Activated CD4-positive, CD25-positive, alpha-beta regulatory T cell treated with anti-CD3 and anti-CD28 coated beads, Interleukin-2, amount 50 U/mL, for 16 hours (primary cell): Measurements from ENCODE around the gene PRAME.
"Not testable (repeated sequence)": the region's sequence is repeated elsewhere in the genome, so short reads cannot be mapped to it uniquely, and the experiment has no call there.

Experiments
- DNase-seq: peaks from one replicate; pipeline ENCODE4 v3.0.0-alpha.2; 2020; ENCODE audit warnings: low read depth, low spot score

PRAME gene, protein sequence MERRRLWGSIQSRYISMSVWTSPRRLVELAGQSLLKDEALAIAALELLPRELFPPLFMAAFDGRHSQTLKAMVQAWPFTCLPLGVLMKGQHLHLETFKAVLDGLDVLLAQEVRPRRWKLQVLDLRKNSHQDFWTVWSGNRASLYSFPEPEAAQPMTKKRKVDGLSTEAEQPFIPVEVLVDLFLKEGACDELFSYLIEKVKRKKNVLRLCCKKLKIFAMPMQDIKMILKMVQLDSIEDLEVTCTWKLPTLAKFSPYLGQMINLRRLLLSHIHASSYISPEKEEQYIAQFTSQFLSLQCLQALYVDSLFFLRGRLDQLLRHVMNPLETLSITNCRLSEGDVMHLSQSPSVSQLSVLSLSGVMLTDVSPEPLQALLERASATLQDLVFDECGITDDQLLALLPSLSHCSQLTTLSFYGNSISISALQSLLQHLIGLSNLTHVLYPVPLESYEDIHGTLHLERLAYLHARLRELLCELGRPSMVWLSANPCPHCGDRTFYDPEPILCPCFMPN

DNA sequence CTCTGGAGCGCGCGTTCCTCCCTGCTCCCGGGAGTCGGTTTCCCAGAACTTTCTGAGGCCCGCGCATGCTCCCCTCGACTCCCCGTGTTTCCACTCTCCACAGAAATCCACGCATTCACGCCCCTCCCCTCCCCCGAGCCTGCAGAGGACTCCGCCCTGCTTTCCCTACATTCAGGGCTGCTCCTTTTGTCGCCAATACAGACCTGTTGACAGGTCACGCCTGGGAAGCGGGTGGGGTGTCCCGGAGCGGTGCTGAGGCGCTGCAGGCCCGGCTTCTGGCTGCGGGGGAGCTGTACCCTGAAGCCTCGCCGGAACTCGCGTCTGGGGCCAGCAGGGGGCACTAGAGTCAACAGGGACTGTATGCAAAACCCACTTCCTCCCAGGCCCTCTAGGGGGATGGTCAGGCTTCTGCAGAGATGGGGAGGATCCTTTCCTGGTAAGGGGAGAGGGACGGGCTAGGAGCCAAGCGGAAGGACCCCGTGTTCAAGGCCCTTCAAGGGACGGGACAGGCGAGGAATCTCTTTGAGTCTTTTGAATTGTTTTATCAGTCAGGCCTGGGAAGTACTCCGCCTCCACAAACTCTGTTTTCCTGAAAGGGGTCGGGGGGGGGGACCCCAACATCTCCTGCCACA, at the start of gene PRAME:
Gene PRAME (minus strand): TSS at position 294 of the 632 bp plus-strand sequence. CDS start 2,433 bp downstream, outside the sequence.
- peak; percentile 38 for DNase-seq

DNA sequence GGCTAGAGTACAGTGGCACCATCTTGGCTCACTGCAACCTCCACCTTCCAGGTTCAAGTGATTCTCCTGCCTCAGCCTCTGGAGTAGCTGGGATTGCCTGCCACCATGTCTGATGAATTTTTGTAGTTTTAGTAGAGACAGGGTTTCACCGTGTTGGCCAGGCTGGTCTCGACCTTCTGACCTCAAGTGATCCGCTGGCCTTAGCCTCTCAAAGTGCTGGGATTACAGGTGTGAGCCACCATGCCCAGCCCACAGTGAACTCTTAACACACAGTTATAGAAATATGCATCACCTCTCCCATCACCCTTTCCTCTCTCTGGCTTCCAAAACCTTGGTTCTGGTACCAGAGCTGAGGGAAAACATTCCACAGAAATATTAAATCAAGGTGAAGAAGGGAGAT, 49.0 kb upstream of the PRAME start:
- DNase-seq: not testable (repeated sequence)

DNA sequence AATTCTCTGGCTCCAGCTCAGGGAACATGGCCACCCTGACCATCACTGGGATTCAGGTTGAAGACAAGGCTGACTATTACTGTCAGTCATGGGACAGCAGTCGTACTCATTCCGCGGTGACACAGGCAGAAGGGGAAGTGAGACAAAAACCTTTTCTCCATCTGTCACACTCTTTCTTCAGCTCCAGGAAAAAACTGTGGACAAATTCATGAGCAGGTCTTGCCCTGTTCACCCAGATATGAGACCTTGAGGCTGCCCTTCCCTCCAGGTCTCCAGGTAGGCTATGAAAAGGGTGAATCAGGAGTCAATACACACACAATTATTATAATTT, 46.0 kb upstream of the PRAME start:
- no peak for DNase-seq

DNA sequence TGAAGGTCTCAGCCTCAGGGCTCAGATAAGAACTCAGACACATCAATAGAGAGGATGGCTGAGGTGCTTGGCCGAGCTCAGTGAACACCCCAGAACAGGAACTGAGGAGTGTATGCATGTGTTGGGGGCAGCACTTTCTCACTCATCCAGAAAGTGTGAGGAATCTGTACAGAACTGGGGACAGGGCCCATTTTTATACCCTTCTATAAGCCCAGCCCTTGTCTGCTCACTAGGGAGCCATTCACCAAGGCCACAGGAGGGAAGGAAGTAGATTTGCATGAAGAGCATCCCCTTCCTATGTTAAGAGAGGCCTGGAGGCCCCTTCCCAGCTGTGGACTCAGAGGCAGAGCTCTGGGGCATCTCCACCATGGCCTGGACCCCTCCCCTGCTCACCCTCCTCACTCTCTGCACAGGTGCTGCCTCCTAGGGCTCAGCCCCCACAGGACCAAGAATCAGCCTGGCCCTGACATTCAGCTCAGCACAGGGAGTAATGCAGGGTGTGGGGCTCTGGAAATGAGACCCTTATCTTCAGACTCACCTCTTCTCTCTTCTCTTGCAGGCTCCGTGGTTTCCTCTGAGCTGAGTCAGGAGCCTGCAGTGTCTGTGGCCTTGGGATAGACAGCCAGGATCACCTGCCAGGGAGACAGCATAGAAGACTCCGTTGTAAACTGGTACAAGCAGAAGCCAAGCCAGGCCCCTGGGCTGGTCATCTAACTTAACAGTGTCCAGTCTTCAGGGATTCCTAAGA, 45.4 kb upstream of the PRAME start:
- no peak for DNase-seq

DNA sequence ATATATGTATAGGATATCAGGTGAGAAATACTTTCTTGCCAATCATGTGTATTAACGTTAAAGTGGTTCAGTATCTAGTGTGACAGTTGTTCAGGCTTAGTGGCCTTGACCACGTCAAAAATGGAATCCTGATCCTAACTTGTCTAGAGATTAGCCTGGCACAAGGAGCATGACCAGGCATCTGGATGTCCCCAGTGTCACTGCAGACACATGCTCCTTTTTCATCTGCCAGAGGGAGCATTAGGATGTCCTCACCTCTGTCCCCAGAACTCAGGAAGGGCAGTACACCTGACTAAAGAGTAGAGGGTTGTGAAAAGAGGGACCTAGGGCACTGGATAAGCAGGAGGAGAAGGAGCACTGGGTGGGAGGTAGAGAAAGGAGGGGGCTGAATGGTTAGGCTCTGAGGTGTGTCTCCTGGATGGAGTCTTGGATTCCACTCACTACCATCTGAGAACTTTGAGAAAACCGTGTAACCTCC, 44.4 kb upstream of the PRAME start:
- DNase-seq: no peak

DNA sequence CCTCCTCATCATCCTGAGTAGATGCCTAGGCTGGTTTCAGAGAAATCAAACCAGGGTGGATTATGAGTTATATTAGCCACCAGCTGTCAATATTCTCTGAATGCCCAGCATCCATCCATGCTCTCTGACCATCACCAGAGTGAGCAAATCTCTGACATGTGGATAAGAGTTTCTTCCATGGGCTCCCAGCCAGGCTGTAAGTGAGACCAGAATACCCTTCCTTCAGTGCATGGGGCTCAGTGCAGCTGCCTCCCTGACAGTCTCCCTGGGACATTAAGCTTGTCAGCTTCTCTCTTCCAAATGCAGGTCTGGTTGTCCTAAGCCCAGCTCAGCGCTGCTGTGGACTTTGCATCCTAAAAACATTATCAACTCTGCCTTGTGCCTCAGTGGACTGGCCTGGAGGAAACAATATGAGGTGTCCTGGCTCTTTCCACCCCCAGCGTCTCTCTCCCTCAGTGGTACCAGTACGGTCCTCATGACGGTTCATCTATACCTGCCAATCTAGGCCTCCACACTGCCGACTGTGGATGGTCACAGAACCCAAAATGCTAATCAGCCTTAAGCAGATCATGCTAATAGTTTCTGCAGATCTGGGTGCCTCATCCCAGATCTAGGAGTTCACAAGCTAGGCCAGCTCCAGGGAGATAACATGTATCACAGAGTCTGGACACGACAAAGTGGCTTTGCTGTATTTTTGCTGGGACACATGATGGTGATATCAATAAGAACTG, 41.6 kb upstream of the PRAME start:
- DNase-seq: no peak

DNA sequence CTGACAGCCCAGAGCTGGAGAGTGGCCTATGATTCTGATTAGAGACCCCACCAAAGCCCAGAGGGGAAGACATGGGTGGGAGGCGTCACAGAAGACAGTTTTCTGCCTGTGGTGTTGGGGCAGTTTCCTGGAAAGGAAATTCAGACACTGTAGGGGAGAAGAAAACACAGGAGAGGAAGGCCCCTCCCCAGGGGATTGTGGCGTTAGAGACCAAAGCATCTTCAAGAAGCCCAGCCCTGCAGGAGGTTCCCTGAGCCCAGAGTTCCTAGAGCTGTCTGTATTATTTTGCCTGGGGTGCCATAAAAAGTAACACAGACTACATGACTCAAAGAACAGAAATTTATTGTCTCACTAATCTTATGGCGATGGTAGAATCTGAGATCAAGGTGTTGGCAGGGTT, 40.2 kb upstream of the PRAME start:
- no peak for DNase-seq

DNA sequence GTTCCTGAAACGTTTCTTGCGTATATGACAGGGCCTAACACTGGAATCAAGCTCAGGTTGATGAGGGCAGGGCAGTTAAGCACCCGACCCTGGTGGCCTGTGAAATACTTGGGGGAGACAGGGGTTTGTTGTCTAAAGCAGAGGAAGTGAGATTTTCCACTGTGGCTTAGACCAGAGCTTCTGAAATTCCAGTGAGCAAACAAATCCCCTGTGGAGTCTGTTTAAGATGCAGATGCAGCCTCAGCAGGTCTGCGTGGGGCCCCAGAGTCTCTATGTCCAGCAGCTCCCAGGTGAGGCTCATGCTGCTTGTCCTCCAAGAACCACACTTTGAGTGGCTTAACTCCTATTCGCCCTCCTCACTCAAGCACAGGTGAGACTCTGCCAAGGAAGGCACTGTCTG, 39.1 kb upstream of the PRAME start:
- DNase-seq: no peak

DNA sequence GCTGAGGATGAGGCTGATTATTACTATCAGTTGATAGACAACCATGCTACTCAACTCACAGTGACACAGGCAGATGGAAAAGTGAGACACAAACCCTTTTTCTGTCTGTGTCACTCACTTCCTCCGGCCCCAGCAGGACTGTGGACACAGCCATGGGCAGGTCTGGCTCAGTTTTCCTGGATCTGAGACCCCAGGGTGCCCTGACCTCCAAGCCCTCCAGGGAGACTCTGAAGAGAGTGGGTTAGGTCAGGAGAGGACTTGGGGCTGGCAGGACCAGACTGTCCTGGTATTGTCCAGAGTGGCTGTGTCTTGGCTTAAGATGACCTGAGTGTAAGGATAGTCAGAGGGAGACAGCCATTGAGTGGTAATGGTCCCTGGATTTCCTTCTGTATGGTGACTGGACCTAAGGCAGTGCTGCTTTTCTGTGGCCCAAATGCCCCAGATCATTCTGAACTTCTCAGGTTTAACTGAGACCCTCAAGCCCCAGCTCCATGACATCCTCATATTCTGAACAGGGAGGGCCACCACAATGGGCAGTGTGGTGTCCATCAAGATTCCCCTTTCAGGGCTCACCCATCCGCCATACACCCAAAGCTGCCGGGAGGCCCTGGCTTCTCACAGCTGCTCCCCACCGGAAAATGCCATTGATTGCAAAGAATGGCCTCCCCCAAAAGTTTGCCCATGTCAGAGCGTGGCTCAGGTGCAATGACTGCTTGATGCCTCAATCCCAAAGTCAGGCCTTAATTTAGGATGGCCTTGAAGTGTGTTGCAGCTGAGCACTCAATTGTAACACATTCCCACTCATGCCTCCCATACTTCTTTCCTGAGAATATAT, 36.2 kb upstream of the PRAME start:
- no peak for DNase-seq

DNA sequence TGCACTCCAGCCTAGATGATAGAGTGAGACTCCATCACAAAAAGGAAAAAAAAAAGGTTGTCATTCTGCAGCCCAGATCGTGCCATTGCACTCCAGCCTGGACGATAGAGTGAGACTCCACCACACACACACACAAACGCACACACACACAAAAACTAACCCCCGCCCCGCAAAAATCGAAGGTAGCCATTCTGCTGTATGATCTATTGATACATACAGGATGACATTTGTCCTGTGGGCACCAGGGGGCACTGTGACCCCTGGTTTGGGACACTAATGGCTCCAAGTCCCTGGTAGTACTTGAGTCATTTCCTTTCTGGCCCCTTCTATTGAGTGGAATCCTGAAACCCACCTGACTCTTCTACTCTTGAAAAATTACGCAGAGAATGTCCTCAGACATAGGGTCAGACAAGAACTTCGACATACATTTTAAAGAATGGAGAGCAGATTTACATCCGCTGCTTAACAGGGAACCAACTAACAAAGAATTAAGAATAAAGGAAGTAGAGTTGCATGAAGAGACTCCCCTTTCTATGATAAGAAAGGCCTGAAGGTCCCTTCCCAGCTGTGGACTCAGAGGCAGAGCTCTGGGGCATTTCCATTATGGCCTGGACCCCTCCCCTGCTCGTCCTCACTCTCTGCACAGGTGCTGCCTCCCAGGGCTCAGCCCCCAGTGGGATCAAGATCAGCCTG, 35.0 kb upstream of the PRAME start:
- DNase-seq: peak; percentile 18

DNA sequence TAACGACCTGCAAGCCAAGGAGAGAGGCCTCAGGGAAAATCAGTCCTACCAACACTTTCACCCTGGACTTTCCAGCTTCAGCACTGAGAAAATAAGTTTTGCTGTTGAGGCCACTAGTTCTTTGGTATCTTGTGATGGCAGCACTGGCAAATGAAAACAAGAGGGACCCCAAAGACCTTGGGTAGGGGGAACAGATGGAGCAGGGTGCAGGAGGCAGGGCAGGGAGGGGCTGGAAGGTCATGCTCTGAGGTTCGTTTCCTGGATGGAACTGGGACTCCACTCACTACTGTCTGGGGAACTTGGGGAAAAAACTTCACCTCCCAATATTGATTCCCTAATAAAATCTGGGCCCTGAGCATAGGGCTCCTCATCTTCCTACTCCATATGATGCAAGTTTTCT, 34.2 kb upstream of the PRAME start:
- DNase-seq: no peak

DNA sequence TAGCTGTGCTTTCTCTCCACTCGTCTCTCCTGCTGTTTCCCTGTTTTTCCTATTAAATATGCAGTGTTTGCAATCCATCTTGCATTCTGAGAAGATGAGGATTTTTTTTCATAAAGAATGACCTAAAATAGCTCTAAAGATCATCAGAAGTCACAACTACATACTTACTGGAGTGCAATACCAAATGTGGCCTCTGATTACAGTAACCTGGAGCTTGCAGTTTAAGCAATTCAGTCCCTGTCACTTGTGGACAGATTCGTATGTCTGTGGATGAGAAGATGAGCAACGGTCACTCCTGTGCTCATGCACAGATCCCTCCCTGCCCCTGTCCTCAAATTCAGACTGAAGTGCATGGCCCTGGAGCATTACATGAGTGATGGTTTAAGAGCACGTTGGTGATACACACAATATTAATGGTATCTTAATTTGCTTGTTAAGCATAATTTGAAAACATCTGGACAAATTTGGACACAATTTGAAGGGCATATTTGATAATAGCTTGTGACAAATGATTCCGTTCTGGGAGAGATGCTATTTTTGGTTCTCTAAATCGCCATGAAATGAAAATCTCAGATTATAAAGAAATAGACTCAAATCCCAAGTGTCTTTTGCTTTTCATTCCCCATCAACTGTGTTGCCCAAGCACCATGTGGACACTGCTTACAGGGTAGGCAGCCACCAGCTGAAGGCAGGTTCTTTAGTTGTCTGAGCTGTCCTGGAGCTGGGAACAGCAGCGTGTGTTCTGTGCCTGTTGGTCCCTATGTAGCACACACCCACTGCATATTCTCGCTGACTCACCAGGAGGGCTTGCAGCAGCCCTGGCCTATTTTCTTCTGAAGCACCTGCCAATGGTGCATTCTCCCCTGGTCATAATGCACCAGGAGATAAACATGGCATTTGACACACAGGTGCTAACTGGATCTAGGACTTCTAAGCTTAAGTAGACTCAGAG, 32.6 kb upstream of the PRAME start:
- no peak for DNase-seq

DNA sequence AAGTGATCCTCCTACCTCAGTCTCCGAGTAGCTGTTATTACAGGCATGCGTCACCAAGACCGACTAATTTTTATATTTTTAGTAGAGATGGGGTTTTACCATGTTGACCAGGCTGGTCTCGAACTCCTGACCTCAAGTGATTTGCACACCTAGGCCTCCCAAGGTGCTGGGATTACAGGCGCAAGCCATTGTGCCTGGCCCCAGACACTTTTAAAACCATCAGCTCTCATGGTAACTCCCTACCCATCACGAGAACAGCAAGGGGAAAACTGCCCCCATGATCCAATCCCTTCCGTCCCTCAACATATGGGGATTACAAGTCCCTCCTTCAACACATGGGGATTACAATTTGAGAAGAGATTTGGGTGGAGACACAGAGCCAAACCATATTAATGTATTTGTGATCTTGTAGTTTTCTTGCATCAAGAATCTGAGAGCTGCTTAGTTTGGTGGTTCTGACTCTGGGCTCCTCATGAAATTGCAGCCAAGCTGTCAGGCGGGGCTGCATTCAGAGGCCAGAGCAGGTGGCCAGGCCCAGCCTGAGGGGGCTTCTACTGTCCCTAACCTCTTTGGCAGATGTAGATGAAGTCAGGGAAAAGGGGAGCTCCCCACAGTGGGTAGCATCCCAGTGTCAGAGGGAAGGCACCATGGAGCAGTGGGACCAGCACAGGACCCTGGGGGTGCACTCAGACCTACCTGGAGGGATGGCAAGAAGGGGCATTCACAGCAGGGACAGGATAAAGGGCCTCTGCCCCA, 31.2 kb upstream of the PRAME start:
- no peak for DNase-seq

DNA sequence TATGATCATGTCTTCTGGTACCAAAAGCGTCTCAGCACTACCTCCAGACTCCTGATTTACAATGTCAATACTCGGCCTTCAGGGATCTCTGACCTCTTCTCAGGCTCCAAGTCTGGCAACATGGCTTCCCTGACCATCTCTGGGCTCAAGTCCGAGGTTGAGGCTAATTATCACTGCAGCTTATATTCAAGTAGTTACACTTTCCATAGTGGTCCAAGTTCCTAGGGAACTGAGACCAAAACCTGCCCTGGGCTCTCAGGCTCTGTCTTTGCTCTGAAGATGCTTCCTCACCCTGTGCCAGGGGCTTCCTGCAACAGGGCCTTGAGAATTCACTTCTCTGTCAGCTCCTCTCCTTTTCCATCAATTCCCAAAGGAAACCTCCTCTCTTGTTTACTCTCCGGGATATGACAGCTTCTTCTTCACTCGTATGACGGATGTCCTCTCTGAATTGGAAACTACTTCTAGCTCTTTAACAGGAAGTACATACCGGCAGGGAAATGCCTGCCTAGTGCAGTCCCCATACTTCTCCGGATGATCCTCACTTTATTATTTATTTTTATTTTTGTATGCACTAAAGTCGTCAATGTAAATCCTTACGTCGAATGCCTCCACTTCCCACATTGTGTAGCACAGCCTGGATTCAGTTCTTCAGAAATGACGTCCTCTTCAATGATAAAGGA, 29.6 kb upstream of the PRAME start:
- no peak for DNase-seq

DNA sequence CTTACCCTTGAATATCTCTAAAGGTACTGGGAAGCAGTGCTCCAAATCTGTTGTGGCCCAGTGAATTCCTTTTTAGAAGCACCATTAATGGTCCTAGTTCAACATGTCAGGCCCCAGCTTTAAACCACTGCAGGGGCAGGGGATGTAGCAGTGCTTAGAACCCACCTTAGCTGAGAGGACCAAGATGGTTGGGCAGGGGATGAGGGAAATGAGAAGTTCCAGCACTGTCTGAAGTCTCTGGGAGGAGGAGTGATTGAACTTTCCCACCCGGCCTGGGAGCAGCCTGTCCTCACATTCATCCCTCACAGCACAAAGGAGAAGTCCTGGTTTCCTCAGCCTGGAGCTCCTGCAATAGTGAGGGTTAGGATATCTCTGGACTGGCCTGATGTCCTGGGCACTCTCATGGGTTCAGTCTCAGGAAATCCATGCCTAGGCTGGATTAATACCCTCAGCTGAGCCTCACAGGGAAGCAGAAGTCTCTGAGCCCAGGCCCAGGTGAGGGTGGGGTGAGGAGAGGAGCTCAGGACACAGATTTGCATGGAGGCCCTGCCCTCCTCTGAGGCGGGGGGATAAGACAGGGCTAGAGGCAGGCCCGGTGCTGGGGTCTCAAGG, 28.6 kb upstream of the PRAME start:
- no peak for DNase-seq

DNA sequence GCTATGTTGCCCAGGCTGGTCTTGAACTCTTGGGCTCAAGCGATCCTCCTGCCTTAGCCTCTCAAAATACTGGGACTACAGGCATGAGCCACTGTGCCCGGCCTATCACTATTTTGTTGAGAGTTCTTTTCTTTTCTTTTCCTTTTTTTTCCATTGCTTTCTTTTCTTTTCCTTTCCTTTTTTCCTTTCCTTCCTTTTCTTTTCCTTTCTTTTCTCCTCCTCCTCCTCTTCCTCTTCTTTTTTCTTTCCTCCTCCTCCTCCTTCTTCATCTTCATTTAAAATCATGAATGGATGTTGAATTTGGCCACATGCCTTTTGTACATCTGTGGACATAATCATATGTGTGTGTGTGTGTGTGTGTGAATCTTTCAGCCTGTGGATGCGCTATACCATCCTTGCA, 25.7 kb upstream of the PRAME start:
- no peak for DNase-seq

DNA sequence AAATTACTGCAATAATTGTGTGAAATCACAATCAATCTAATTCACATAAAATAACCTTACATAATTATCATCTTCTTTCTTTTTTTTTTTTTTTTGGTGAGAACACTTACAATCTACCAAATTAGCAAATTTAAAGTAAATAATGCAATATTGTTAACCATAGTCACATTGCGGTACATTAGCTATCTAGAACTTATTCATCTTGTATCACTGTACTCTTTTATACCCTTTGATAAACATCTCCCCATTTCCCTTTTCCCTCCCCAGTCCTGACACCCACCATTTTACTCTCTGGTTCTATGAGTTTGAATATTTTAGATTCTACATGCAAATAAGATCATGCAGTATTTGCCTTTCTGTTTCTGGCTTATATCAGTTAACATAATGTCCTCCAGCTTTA, 24.0 kb upstream of the PRAME start:
- DNase-seq: no peak
